ENCODE results near the gene PHOSPHO1. TPM values are rescaled to one million over a fixed set of nuclear protein-coding genes. Genes with fewer than 3 reads are reported as not detected.

The PHOSPHO1 gene
- total RNA-seq, 2 donors from 2014 or later: 0.55 to 6.3 TPM

DNA sequence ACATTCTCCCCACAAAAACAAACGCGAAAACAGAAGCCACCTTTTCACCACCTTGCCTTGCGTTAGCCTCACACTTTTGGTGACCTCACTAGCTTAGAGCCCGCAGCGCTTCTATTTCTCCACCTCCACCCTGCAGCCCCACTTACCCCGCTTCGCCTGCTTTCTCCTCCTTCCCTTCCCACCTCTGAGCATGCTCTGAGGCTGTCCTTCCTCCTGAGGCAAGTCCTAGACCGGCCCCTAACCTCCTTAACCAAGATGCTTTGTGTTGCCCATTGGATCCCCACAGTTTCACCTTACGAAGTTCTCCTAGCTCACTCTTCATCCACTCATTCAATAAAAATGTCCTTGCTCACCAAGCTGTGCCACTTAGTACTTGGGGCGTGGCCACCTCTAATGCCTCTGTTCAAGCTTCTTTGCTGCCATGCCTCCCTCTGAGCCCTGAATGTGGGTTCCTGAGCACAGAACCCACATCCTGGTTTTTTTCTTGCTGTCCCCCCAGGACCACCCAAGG, 21.5 kb downstream of the PHOSPHO1 start:
- Histone ChIP-seq H3K4me3 (no peak overlapping the region), H3K36me3 (no peaks in the 10 kb centered on the region), H3K27ac (no peak overlapping the region), H3K4me1 (replicated peaks) (no peaks in the 10 kb centered on the region), H3K9me3 (no peaks in the 10 kb centered on the region), H3K27me3 (replicated peaks; ENCODE audit: insufficient read depth) (peaks cover 2% of the 10 kb centered on the region)
- TF ChIP-seq POLR2AphosphoS5 (IDR thresholded peaks at IDR 0.05): no peak
- TF ChIP-seq POLR2A (IDR thresholded peaks at IDR 0.05): no peak
- TF ChIP-seq CTCF (IDR thresholded peaks at IDR 0.05): no peak
- DNase-seq (ENCODE audit: low spot score): no peak
- intact Hi-C loops (cut with DNase I): no loop called here
- WGBS: 82% methylated on average over 10 of the region's 10 CpGs

- no peak for DNase-seq (ENCODE audit: low spot score)
- H3K4me3 ChIP-seq: no peak overlapping the region
- no peaks in the 10 kb centered on the region for H3K27me3 ChIP-seq (replicated peaks; ENCODE audit: insufficient read depth)
- intact Hi-C loops (cut with DNase I): no loop called here
- TF ChIP-seq POLR2A (IDR thresholded peaks at IDR 0.05): no peak
- no peak for TF ChIP-seq CTCF (IDR thresholded peaks at IDR 0.05)
- no peak for TF ChIP-seq POLR2AphosphoS5 (IDR thresholded peaks at IDR 0.05)
- H3K4me1 ChIP-seq (replicated peaks): no peaks in the 10 kb centered on the region
- H3K27ac ChIP-seq: no peak overlapping the region
- no peaks in the 10 kb centered on the region for H3K9me3 ChIP-seq
- no peaks in the 10 kb centered on the region for H3K36me3 ChIP-seq
- 93% methylated on average over 2 of the region's 2 CpGs for WGBS
Observed at GRCh38 chr17:49204516-49204915, 26.1 kb downstream of the PHOSPHO1 start.

DNA sequence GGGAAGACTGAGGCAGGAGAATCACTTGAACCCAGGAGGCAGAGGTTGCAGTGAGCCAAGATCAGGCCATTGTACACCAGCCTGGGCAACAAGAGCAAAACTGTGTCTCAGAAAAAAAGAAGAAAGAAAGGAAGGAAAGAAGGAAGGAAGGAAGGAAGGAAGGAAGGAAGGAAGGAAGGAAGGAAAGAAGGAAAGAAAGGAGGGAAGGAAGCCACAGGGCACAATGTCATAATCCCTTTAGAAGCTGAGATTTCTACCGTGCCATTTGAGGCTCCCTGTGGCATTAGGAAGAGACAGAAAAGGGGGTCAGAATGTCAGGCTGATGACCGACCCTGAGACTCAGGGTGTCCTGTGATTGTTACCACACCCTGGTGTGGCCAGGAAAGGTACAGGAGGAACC, 26.8 kb downstream of the PHOSPHO1 start:
- no peak overlapping the region for H3K27ac ChIP-seq
- H3K4me1 ChIP-seq (replicated peaks): no peaks in the 10 kb centered on the region
- no peaks in the 10 kb centered on the region for H3K27me3 ChIP-seq (replicated peaks; ENCODE audit: insufficient read depth)
- TF ChIP-seq POLR2AphosphoS5 (IDR thresholded peaks at IDR 0.05) (no peak), POLR2A (IDR thresholded peaks at IDR 0.05) (no peak), CTCF (IDR thresholded peaks at IDR 0.05) (no peak)
- H3K4me3 ChIP-seq: no peak overlapping the region
- no peaks in the 10 kb centered on the region for H3K9me3 ChIP-seq
- 73% methylated on average over 2 of the region's 2 CpGs for WGBS
- intact Hi-C loops (cut with DNase I): no loop called here
- DNase-seq (ENCODE audit: low spot score): no peak
- no peaks in the 10 kb centered on the region for H3K36me3 ChIP-seq

DNA sequence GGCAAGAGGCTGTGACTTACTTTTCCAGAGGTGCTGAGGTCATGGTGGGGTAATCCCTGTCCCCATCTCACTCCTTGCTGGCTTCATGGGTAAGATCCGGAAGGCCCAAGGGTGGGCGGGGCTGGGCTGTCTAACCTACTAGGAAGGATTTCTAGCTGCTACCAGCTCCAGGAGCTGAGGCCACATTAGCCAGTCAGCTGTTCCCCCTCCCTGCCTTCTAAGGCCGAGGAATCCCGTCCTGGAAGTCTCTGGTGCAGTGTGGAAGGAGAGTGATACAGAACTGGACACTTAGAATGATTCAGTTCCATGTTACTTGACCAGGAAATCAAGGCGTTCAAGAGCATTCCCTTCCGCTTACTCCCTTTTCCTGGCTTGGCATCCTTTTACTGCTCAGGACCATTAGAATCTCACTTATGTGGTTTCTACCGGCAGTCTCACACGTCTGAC, 29.1 kb downstream of the PHOSPHO1 start:
- intact Hi-C loops (cut with DNase I): no loop called here
- DNase-seq (ENCODE audit: low spot score): no peak
- 72% methylated on average over 8 of the region's 8 CpGs for WGBS
- TF ChIP-seq POLR2AphosphoS5 (IDR thresholded peaks at IDR 0.05): no peak
- no peak for TF ChIP-seq POLR2A (IDR thresholded peaks at IDR 0.05)
- TF ChIP-seq CTCF (IDR thresholded peaks at IDR 0.05): no peak
- Histone ChIP-seq H3K27ac (no peak overlapping the region), H3K4me1 (replicated peaks) (no peaks in the 10 kb centered on the region), H3K4me3 (no peak overlapping the region), H3K36me3 (no peaks in the 10 kb centered on the region), H3K27me3 (replicated peaks; ENCODE audit: insufficient read depth) (no peaks in the 10 kb centered on the region), H3K9me3 (no peaks in the 10 kb centered on the region)

GRCh38 chr17:49200423-49201083, 30.0 kb downstream of the PHOSPHO1 start:
- intact Hi-C loops (cut with DNase I): no loop called here
- no peak for TF ChIP-seq POLR2AphosphoS5 (IDR thresholded peaks at IDR 0.05)
- TF ChIP-seq POLR2A (IDR thresholded peaks at IDR 0.05): no peak
- no peak for TF ChIP-seq CTCF (IDR thresholded peaks at IDR 0.05)
- no peaks in the 10 kb centered on the region for H3K36me3 ChIP-seq
- no peak overlapping the region for H3K27ac ChIP-seq
- H3K4me3 ChIP-seq: no peak overlapping the region
- no peaks in the 10 kb centered on the region for H3K4me1 ChIP-seq (replicated peaks)
- no peak for DNase-seq (ENCODE audit: low spot score)
- no peaks in the 10 kb centered on the region for H3K27me3 ChIP-seq (replicated peaks; ENCODE audit: insufficient read depth)
- H3K9me3 ChIP-seq: no peaks in the 10 kb centered on the region
- 87% methylated on average over 13 of the region's 13 CpGs for WGBS

All from prostate gland (tissue), 2 donors.